HG03565 (cell line): ENCODE results near the gene SH3PXD2B.
"Not testable (repeated sequence)": the region's sequence is repeated elsewhere in the genome, so short reads cannot be mapped to it uniquely, and the experiment has no call there.

Source experiments
- ATAC-seq: cut with Tn5 transposase; IDR thresholded peaks from one replicate; pipeline ENCODE4 v1.9.1; 2021; ENCODE audit warnings: mild to moderate bottlenecking, moderate library complexity; ENCODE audit not compliant: unreplicated experiment

The SH3PXD2B gene

GRCh38 chr5:172420235-172420939 is 33.9 kb downstream of the SH3PXD2B start:
- ATAC-seq: no peak

GRCh38 chr5:172418862-172419814 is 35.2 kb downstream of the SH3PXD2B start:
- no peak for ATAC-seq

- ATAC-seq: no peak
Observed at GRCh38 chr5:172417983-172418630, 36.2 kb downstream of the SH3PXD2B start.

GRCh38 chr5:172417130-172417841 is 37.0 kb downstream of the SH3PXD2B start:
- ATAC-seq: no peak

GRCh38 chr5:172415362-172416275 is 38.7 kb downstream of the SH3PXD2B start:
- ATAC-seq: no peak

GRCh38 chr5:172414531-172415361 is 39.6 kb downstream of the SH3PXD2B start:
- ATAC-seq: no peak

GRCh38 chr5:172413601-172414171 is 40.6 kb downstream of the SH3PXD2B start:
- ATAC-seq: no peak

- ATAC-seq: no peak
Observed at GRCh38 chr5:172412724-172413286, 41.5 kb downstream of the SH3PXD2B start.

- no peak for ATAC-seq
Observed at GRCh38 chr5:172411484-172412072, 42.7 kb downstream of the SH3PXD2B start.

GRCh38 chr5:172410662-172411483 is 43.5 kb downstream of the SH3PXD2B start:
- ATAC-seq: no peak

GRCh38 chr5:172410160-172410559 is 44.2 kb downstream of the SH3PXD2B start:
- no peak for ATAC-seq

- not testable (repeated sequence) for ATAC-seq
Observed at GRCh38 chr5:172409477-172409876, 44.8 kb downstream of the SH3PXD2B start.

- no peak for ATAC-seq
Observed at GRCh38 chr5:172407822-172408221, 46.5 kb downstream of the SH3PXD2B start.

GRCh38 chr5:172407241-172407691 is 47.1 kb downstream of the SH3PXD2B start:
- ATAC-seq: no peak

- no peak for ATAC-seq
Observed at GRCh38 chr5:172405226-172406107, 48.9 kb downstream of the SH3PXD2B start.

- no peak for ATAC-seq
Observed at GRCh38 chr5:172404746-172405145, 49.6 kb downstream of the SH3PXD2B start.
